ENCODE data around the gene ALKBH8. TPM values are rescaled to one million over a fixed set of nuclear protein-coding genes. Genes with fewer than 3 reads are reported as not detected.
A peak's percentile ranks its signal among the peaks of the same experiment; 100 is the strongest.
"Not testable (repeated sequence)": the region's sequence is repeated elsewhere in the genome, so short reads cannot be mapped to it uniquely, and the experiment has no call there.

ALKBH8 gene
- total and polyA plus RNA-seq, 3 donors from 2014 or later = 5.3 to 12.1 (median 7.8) TPM

GRCh38 chr11:107508858-107509244 lies 56.7 kb downstream of the ALKBH8 start:
- Histone ChIP-seq H3K4me3 (no peak overlapping the region), H3K27me3 (no peaks in the 10 kb centered on the region), H3K27ac (no peak overlapping the region), H3K9me3 (no peaks in the 10 kb centered on the region), H3K4me1 (peaks cover 6% of the 10 kb centered on the region), H3K36me3 (ENCODE audit: low read depth, missing control alignments) (no peaks in the 10 kb centered on the region)
- intact Hi-C loops (cut with DNase I; ENCODE audit: low total_unique reads) = no loop called here
- no peak for DNase-seq
- TF ChIP-seq, protein P1, sequence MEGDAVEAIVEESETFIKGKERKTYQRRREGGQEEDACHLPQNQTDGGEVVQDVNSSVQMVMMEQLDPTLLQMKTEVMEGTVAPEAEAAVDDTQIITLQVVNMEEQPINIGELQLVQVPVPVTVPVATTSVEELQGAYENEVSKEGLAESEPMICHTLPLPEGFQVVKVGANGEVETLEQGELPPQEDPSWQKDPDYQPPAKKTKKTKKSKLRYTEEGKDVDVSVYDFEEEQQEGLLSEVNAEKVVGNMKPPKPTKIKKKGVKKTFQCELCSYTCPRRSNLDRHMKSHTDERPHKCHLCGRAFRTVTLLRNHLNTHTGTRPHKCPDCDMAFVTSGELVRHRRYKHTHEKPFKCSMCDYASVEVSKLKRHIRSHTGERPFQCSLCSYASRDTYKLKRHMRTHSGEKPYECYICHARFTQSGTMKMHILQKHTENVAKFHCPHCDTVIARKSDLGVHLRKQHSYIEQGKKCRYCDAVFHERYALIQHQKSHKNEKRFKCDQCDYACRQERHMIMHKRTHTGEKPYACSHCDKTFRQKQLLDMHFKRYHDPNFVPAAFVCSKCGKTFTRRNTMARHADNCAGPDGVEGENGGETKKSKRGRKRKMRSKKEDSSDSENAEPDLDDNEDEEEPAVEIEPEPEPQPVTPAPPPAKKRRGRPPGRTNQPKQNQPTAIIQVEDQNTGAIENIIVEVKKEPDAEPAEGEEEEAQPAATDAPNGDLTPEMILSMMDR (IDR thresholded peaks at IDR 0.05) = no peak
- no peak for TF ChIP-seq POLR2A (IDR thresholded peaks at IDR 0.05)
- 94 to 96% methylated on average over 2 of the region's 2 CpGs for WGBS, 2 donors

- no peaks in the 10 kb centered on the region for H3K9me3 ChIP-seq
- TF ChIP-seq POLR2A (IDR thresholded peaks at IDR 0.05) = no peak
- TF ChIP-seq, protein P1 (IDR thresholded peaks at IDR 0.05) = no peak
- 75 to 93% methylated on average over 6 of the region's 6 CpGs for WGBS, 2 donors
- no peaks in the 10 kb centered on the region for H3K27me3 ChIP-seq
- DNase-seq = peak; percentile 36
- H3K27ac ChIP-seq = no peak overlapping the region
- intact Hi-C loops (cut with DNase I; ENCODE audit: low total_unique reads) = no loop called here
- H3K4me1 ChIP-seq = peaks cover 6% of the 10 kb centered on the region
- no peak overlapping the region for H3K4me3 ChIP-seq
- no peaks in the 10 kb centered on the region for H3K36me3 ChIP-seq (ENCODE audit: low read depth, missing control alignments)
Measured at GRCh38 chr11:107508201-107508857, 57.2 kb downstream of the ALKBH8 start.

DNA sequence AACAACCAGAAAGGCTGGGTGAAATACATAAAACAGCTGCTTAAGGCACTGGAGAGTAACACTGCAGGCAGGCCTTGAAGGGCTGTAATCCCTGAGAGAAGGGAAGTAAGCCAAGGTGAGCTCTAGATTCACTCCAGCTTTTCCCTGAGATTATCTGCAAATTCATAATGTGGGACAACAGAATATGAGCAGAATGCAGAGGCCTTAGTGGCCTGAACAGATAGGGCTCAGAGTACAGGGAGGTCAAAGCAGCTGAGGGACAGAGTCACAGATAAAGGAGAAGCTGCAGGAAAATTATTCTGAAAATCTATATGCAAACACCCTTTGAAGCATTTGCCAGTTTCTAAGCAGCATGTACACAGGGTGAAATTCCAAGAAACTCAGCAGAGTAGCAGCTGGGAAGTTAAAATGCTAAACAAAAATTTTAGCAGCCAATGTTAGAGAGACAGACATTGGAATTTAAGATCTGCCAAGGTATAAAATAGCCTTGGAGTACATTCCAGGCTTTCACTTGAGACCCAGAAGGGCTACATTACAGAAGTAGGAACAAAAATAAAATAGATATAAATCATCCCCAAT lies 59.8 kb downstream of the ALKBH8 start:
- Histone ChIP-seq H3K4me1 (peaks cover 6% of the 10 kb centered on the region), H3K4me3 (no peak overlapping the region), H3K9me3 (no peaks in the 10 kb centered on the region), H3K27ac (peak overlapping the region in 1 of 2 donors; percentile 5), H3K36me3 (ENCODE audit: low read depth, missing control alignments) (no peaks in the 10 kb centered on the region), H3K27me3 (no peaks in the 10 kb centered on the region)
- intact Hi-C loops (cut with DNase I; ENCODE audit: low total_unique reads) = no loop called here
- DNase-seq = no peak
- no peak for TF ChIP-seq POLR2A (IDR thresholded peaks at IDR 0.05)
- TF ChIP-seq, protein P1 (IDR thresholded peaks at IDR 0.05) = no peak

- 65 to 78% methylated on average over 5 of the region's 5 CpGs for WGBS, 2 donors
- Histone ChIP-seq H3K36me3 (ENCODE audit: low read depth, missing control alignments) (no peaks in the 10 kb centered on the region), H3K27me3 (no peaks in the 10 kb centered on the region), H3K4me1 (peaks cover 6% of the 10 kb centered on the region), H3K4me3 (no peak overlapping the region), H3K27ac (no peak overlapping the region), H3K9me3 (no peaks in the 10 kb centered on the region)
- no peak for TF ChIP-seq POLR2A (IDR thresholded peaks at IDR 0.05)
- TF ChIP-seq, protein P1 (IDR thresholded peaks at IDR 0.05) = no peak
- DNase-seq = no peak
- intact Hi-C loops (cut with DNase I; ENCODE audit: low total_unique reads) = no loop called here
Measured at GRCh38 chr11:107504981-107505380, 60.6 kb downstream of the ALKBH8 start.

DNA sequence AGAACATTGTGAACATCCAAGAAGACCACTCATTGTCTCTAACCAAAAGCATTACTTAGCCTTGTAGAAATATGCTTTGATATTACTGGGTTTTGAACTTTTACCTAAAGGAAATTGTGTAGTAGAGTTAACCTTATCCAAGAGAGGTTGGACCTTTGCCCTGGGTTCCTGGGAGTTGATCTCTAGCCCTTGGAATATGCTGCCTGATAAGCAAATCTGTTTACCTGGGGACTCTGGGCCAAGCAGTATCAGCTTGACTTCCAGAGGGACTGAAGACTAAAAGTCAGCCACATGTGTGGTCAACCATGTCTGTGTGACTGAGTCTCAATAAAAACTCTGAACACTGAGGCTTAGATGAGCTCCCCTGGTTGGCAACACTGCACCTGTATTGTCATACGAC lies 63.8 kb downstream of the ALKBH8 start:
- no peak for DNase-seq
- intact Hi-C loops (cut with DNase I; ENCODE audit: low total_unique reads) = no loop called here
- WGBS, 2 donors = 86 to 96% methylated on average over 1 of the region's 1 CpG

DNA sequence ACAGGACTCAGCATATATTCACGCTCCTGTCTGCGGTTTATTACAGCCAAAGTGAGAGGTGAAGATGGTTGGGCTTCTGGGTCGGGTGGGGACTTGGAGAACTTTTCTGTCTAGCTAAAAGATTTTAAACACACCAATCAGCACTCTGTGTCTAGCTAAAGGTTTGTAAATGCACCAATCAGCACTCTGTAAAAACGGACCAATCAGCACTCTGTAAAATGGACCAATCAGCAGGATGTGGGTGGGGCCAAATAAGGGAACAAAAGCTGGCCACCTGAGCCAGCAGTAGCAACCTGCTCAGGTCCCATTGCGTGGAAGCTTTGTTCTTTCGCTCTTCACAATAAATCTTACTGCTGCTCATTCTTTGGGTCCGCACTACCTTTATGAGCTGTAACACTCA lies 68.2 kb downstream of the ALKBH8 start:
- H3K27me3 ChIP-seq; H3K9me3 ChIP-seq; H3K27ac ChIP-seq; intact Hi-C loops (cut with DNase I; ENCODE audit: low total_unique reads); H3K4me1 ChIP-seq; H3K36me3 ChIP-seq (ENCODE audit: low read depth, missing control alignments); H3K4me3 ChIP-seq: not testable (repeated sequence)
- WGBS, 2 donors = 80 to 87% methylated on average over 7 of the region's 7 CpGs
- peak; percentile 26 for DNase-seq

More for the DNA sequence above, 63.8 kb downstream of the ALKBH8 start:
- Histone ChIP-seq H3K36me3 (ENCODE audit: low read depth, missing control alignments) (no peaks in the 10 kb centered on the region), H3K4me1 (peaks cover 6% of the 10 kb centered on the region), H3K27me3 (no peaks in the 10 kb centered on the region), H3K9me3 (no peaks in the 10 kb centered on the region), H3K4me3 (no peak overlapping the region), H3K27ac (no peak overlapping the region)
- TF ChIP-seq POLR2A (IDR thresholded peaks at IDR 0.05) = no peak
- TF ChIP-seq, protein P1 (IDR thresholded peaks at IDR 0.05) = no peak
